K562 (cell line): ENCODE results near the gene CELF6. TPM values are rescaled to one million over a fixed set of nuclear protein-coding genes. Genes with fewer than 3 reads are reported as not detected.

ENCODE experiments used
- CHD2 ChIP-seq: IDR thresholded peaks from 2 replicates; pipeline ENCODE4 v1.6.1; 2011; ENCODE audit warnings: low read depth, low read length
- DNMT1 ChIP-seq: fragments of 450-650 bp; IDR thresholded peaks from 2 replicates; pipeline ENCODE4 v1.6.1; 2016; ENCODE audit warnings: antibody characterized with exemption, mild to moderate bottlenecking
- HDAC8 ChIP-seq: fragments of 450-650 bp; IDR thresholded peaks from 2 replicates; pipeline ENCODE4 v1.6.1; 2016; ENCODE audit warnings: mild to moderate bottlenecking, missing genetic modification characterization, moderate library complexity, missing compliant biosample characterization
- HMG20B ChIP-seq: fragments of 250-450 bp; sonication (Bioruptor Pico); IDR thresholded peaks from 2 replicates; pipeline ENCODE4 v1.5.0; 2021; ENCODE audit warnings: mild to moderate bottlenecking
- HNRNPLL ChIP-seq: fragments of 200-400 bp; formaldehyde crosslinking; IDR thresholded peaks from 2 replicates; pipeline ENCODE4 v1.6.1; 2017; ENCODE audit warnings: low read length, low read depth, mild to moderate bottlenecking; ENCODE audit not compliant: poor library complexity, severe bottlenecking
- NELFE ChIP-seq: IDR thresholded peaks from 2 replicates; pipeline ENCODE4 v1.6.1; 2011; ENCODE audit warnings: mild to moderate bottlenecking; ENCODE audit not compliant: insufficient read depth, insufficient read length
- NFATC3 ChIP-seq: fragments of 450-650 bp; IDR thresholded peaks from 2 replicates; pipeline ENCODE4 v1.6.1; 2017; ENCODE audit warnings: mild to moderate bottlenecking
- PHB2 ChIP-seq: fragments of 450-650 bp; IDR thresholded peaks from 2 replicates; pipeline ENCODE4 v1.6.1; 2017; ENCODE audit warnings: low read depth
- TOE1 ChIP-seq, 2 experiments: fragments of 450-650 bp in 1 of 2; sonication (generic) in 1 of 2; formaldehyde crosslinking in 1 of 2; IDR thresholded peaks; 2 replicates each; pipeline versions ENCODE4 v1.7.1 to v1.8.0; 2016 to 2022; ENCODE audit warnings: borderline replicate concordance in 2 of 2, mild to moderate bottlenecking in 2 of 2, antibody characterized with exemption in 1 of 2, inconsistent platforms in 1 of 2, low read depth in 1 of 2, missing genetic modification reagents in 1 of 2, moderate library complexity in 1 of 2
- ZNF197 ChIP-seq: fragments of 200-800 bp; sonication (Bioruptor generic); IDR thresholded peaks from 2 replicates; pipeline ENCODE4 v1.6.1; 2016; ENCODE audit warnings: low read depth, missing genetic modification characterization, missing compliant biosample characterization
- ZNF696 ChIP-seq: fragments of 250-450 bp; sonication (Bioruptor Pico); conservative IDR thresholded peaks from 2 replicates; pipeline ENCODE4 v1.4.0; 2020; ENCODE audit warnings: mild to moderate bottlenecking, moderate library complexity
- ZNF76 ChIP-seq: fragments of 250-450 bp; sonication (Bioruptor Pico); IDR thresholded peaks from 2 replicates; pipeline ENCODE4 v1.4.0; 2020; ENCODE audit warnings: mild to moderate bottlenecking, moderate library complexity, borderline replicate concordance
- polyA plus RNA-seq, 8 experiments: library from polyadenylated mRNA; depleted of rRNA in 4 of 8; stranded (reverse) in 5 of 8; unstranded in 3 of 8; fragments of >200 nt; fragmentation: Nextera tagmentation in 2 of 8; fragmentation: Illumina TruSeq in 1 of 8; extraction: Ambion mirVana in 2 of 8; extraction: Trizol in 1 of 8; gene quantifications; 2 replicates each; pipeline versions ENCODE4 v1.2.1 to v1.2.3, GENCODE V29; 2011 to 2014; ENCODE audit warnings: inconsistent platforms in 1 of 8, missing spikeins in 1 of 8
- total RNA-seq, 7 experiments: library from RNA; depleted of rRNA in 6 of 7; stranded (reverse); fragments of >200 nt in 6 of 7; fragmentation: Illumina TruSeq in 2 of 7; extraction: Trizol in 2 of 7; gene quantifications; 2 replicates each; pipeline versions ENCODE4 v1.2.1 to v1.2.3, GENCODE V29; 2011 to 2021; ENCODE audit warnings: low replicate concordance in 1 of 7
- TF ChIP-seq, protein P1 (sequence below): sonication (generic); formaldehyde crosslinking; IDR thresholded peaks from 2 replicates; pipeline ENCODE4 v1.8.0; 2023; ENCODE audit warnings: mild to moderate bottlenecking, missing genetic modification reagents
- TF ChIP-seq, protein P2 (sequence below), 2 experiments: fragments of 450-650 bp in 1 of 2; sonication (generic) in 1 of 2; formaldehyde crosslinking; conservative IDR thresholded peaks; 2 replicates each; pipeline versions ENCODE4 v1.4.0 to v1.8.1; 2020 to 2022; ENCODE audit warnings: mild to moderate bottlenecking in 1 of 2, missing genetic modification reagents in 1 of 2
- TF ChIP-seq, protein P3 (sequence below): fragments of 250-450 bp; sonication (Bioruptor Pico); IDR thresholded peaks from 2 replicates; pipeline ENCODE4 v1.4.0; 2020
- TF ChIP-seq, protein P4 (sequence below): fragments of 450-650 bp; IDR thresholded peaks from 2 replicates; pipeline ENCODE4 v1.7.0; 2016; ENCODE audit warnings: borderline replicate concordance
- TF ChIP-seq, protein P5 (sequence below): fragments of 450-650 bp; IDR thresholded peaks from 2 replicates; pipeline ENCODE4 v1.6.1; 2017; ENCODE audit warnings: mild to moderate bottlenecking, moderate library complexity

The CELF6 gene
- total and polyA plus RNA-seq, 9 of the 15 experiments (the other 6 are each of a cell fraction or from before 2014, with no cell fraction given): 0.01 to 0.11 TPM; not detected in 7

DNA sequence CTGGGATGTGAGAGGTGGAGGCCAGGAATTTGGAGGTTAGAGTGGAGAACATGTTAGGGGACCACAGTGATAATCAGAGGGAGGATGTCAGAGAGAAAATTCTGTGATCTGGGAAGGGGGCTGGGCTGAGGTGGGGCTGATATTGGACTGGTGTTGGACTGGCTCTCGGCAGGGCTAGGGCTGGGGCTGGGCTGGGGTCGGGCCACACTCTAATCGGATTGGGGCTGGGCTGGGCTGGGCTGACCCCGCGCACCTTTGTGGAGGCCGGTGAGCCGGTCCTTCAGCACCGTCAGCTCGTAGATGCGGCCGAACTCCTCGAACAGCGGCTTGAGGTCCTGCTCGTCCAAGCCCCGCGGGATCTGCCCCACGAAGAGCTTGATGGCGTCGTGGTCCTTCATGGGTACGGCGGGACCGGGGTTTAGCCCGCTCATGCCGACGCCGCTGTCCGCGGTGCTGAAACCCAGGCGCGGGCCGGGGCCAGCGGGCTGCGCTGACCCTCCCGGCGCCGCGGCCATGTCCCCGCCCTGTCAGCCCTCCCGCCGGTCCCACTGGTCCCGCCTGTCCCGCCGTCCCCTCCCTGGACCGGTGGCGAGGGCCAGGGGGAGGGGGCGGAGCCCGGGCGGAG lies 485 bp downstream of the CELF6 start (continued):
- TF ChIP-seq, protein P1, sequence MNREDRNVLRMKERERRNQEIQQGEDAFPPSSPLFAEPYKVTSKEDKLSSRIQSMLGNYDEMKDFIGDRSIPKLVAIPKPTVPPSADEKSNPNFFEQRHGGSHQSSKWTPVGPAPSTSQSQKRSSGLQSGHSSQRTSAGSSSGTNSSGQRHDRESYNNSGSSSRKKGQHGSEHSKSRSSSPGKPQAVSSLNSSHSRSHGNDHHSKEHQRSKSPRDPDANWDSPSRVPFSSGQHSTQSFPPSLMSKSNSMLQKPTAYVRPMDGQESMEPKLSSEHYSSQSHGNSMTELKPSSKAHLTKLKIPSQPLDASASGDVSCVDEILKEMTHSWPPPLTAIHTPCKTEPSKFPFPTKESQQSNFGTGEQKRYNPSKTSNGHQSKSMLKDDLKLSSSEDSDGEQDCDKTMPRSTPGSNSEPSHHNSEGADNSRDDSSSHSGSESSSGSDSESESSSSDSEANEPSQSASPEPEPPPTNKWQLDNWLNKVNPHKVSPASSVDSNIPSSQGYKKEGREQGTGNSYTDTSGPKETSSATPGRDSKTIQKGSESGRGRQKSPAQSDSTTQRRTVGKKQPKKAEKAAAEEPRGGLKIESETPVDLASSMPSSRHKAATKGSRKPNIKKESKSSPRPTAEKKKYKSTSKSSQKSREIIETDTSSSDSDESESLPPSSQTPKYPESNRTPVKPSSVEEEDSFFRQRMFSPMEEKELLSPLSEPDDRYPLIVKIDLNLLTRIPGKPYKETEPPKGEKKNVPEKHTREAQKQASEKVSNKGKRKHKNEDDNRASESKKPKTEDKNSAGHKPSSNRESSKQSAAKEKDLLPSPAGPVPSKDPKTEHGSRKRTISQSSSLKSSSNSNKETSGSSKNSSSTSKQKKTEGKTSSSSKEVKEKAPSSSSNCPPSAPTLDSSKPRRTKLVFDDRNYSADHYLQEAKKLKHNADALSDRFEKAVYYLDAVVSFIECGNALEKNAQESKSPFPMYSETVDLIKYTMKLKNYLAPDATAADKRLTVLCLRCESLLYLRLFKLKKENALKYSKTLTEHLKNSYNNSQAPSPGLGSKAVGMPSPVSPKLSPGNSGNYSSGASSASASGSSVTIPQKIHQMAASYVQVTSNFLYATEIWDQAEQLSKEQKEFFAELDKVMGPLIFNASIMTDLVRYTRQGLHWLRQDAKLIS (CRISPR knock-in tag): peak; percentile 63; the same call in 1 of the 2 replicates
- TF ChIP-seq ZNF696 (CRISPR knock-in tag) (no peak), TOE1 (IDR thresholded peaks at IDR 0.05; ENCODE audit: borderline replicate concordance) (no peak), TOE1 (CRISPR knock-in tag; IDR thresholded peaks at IDR 0.05; ENCODE audit: borderline replicate concordance, low read depth) (no peak), ZNF197 (CRISPR knock-in tag) (no peak), PHB2 (no peak), HMG20B (CRISPR knock-in tag) (no peak), DNMT1 (no peak), HDAC8 (tag) (no peak), NFATC3 (no peak), ZNF76 (no peak), NELFE (no peak), CHD2 (no peak), HNRNPLL (no peak)
- TF ChIP-seq, protein P2, sequence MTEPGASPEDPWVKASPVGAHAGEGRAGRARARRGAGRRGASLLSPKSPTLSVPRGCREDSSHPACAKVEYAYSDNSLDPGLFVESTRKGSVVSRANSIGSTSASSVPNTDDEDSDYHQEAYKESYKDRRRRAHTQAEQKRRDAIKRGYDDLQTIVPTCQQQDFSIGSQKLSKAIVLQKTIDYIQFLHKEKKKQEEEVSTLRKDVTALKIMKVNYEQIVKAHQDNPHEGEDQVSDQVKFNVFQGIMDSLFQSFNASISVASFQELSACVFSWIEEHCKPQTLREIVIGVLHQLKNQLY (CRISPR knock-in tag; conservative IDR thresholded peaks at IDR 0.05): peak in 1 of 2 experiments; percentile 75; a peak in 1 of 4 replicates
- TF ChIP-seq, protein P3, sequence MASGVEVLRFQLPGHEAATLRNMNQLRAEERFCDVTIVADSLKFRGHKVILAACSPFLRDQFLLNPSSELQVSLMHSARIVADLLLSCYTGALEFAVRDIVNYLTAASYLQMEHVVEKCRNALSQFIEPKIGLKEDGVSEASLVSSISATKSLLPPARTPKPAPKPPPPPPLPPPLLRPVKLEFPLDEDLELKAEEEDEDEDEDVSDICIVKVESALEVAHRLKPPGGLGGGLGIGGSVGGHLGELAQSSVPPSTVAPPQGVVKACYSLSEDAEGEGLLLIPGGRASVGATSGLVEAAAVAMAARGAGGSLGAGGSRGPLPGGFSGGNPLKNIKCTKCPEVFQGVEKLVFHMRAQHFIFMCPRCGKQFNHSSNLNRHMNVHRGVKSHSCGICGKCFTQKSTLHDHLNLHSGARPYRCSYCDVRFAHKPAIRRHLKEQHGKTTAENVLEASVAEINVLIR (CRISPR knock-in tag): no peak
- TF ChIP-seq, protein P4, sequence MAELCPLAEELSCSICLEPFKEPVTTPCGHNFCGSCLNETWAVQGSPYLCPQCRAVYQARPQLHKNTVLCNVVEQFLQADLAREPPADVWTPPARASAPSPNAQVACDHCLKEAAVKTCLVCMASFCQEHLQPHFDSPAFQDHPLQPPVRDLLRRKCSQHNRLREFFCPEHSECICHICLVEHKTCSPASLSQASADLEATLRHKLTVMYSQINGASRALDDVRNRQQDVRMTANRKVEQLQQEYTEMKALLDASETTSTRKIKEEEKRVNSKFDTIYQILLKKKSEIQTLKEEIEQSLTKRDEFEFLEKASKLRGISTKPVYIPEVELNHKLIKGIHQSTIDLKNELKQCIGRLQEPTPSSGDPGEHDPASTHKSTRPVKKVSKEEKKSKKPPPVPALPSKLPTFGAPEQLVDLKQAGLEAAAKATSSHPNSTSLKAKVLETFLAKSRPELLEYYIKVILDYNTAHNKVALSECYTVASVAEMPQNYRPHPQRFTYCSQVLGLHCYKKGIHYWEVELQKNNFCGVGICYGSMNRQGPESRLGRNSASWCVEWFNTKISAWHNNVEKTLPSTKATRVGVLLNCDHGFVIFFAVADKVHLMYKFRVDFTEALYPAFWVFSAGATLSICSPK: no peak
- TF ChIP-seq, protein P5, sequence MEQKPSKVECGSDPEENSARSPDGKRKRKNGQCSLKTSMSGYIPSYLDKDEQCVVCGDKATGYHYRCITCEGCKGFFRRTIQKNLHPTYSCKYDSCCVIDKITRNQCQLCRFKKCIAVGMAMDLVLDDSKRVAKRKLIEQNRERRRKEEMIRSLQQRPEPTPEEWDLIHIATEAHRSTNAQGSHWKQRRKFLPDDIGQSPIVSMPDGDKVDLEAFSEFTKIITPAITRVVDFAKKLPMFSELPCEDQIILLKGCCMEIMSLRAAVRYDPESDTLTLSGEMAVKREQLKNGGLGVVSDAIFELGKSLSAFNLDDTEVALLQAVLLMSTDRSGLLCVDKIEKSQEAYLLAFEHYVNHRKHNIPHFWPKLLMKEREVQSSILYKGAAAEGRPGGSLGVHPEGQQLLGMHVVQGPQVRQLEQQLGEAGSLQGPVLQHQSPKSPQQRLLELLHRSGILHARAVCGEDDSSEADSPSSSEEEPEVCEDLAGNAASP: no peak
